ENCODE measurements around the gene SETX. TPM values are rescaled to one million over a fixed set of nuclear protein-coding genes. Genes with fewer than 3 reads are reported as not detected.

Gene SETX
- total RNA-seq, 1 experiment from 2014 or later = 21.0 TPM

DNA sequence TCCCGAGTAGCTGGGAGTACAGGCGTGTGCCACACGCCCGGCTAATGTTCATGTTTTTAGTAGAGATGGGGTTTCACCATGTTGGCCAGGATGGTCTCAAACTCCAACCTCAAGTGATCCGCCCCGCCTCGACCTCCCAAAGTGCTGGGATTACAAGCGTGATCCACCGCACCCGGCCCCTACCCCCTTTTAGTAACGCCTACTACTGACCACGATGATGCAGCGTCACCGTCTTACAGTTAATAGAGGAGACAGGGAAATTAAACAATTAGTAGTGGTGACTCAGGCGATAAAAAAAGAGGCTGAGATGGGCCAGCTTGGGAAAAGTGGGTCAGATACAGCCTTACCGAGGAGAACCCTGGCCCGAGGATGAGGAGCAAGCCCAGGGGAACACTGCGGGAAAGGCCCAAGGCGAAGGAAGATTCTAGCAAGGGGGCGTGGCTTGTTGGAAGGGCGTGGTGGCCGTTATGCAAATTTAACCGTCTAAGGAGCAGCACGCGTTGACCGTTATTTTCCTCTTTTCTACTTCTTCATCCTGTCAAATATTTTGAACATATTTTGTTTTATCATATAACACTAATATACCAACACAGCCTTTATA lies 1.6 kb upstream of the SETX start:
- Histone ChIP-seq H3K9ac (ENCODE audit: low read length) (no peak overlapping the region), H4K20me1 (ENCODE audit: low read length) (no peaks in the 10 kb centered on the region), H3K27ac (ENCODE audit: low read length) (no peak overlapping the region), H3K4me3 (ENCODE audit: low read length) (no peak overlapping the region), H2AFZ (ENCODE audit: low read length) (no peak overlapping the region), H3F3A (ENCODE audit: low read length, unreplicated experiment) (no peaks in the 10 kb centered on the region), H3K9me3 (ENCODE audit: low read length) (no peaks in the 10 kb centered on the region), H3K79me2 (ENCODE audit: low read length) (peaks cover 31% of the 10 kb centered on the region), H3K4me1 (ENCODE audit: insufficient read depth, low read length) (peaks cover 16% of the 10 kb centered on the region; the same call in 1 of the 2 replicates), H3K4me2 (ENCODE audit: low read length) (no peak overlapping the region), H3K36me3 (ENCODE audit: low read depth, low read length) (peaks cover 14% of the 10 kb centered on the region; the same call in 1 of the 2 replicates), H3K9me2 (replicated peaks; ENCODE audit: low read length) (no peaks in the 10 kb centered on the region), H3K27me3 (ENCODE audit: low read length) (no peaks in the 10 kb centered on the region)
- ATAC-seq = no peak
- ChIA-PET POLR2A (ENCODE audit: unreplicated experiment) (no interaction called here), CTCF (no interaction called here)
- TF ChIP-seq, protein P1, sequence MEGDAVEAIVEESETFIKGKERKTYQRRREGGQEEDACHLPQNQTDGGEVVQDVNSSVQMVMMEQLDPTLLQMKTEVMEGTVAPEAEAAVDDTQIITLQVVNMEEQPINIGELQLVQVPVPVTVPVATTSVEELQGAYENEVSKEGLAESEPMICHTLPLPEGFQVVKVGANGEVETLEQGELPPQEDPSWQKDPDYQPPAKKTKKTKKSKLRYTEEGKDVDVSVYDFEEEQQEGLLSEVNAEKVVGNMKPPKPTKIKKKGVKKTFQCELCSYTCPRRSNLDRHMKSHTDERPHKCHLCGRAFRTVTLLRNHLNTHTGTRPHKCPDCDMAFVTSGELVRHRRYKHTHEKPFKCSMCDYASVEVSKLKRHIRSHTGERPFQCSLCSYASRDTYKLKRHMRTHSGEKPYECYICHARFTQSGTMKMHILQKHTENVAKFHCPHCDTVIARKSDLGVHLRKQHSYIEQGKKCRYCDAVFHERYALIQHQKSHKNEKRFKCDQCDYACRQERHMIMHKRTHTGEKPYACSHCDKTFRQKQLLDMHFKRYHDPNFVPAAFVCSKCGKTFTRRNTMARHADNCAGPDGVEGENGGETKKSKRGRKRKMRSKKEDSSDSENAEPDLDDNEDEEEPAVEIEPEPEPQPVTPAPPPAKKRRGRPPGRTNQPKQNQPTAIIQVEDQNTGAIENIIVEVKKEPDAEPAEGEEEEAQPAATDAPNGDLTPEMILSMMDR (conservative IDR thresholded peaks at IDR 0.05; ENCODE audit: low read depth, low read length) = no peak
- no peak for TF ChIP-seq EZH2phosphoT487 (IDR thresholded peaks at IDR 0.05; ENCODE audit: borderline replicate concordance, low read length)
- TF ChIP-seq EZH2 (IDR thresholded peaks at IDR 0.05; ENCODE audit: low read length, unreplicated experiment) = no peak
- BruUV-seq (replicated peaks) = no TSS peak
- no peak for DNase-seq
- intact Hi-C loops (cut with micrococcal nuclease) = no loop called here

DNA sequence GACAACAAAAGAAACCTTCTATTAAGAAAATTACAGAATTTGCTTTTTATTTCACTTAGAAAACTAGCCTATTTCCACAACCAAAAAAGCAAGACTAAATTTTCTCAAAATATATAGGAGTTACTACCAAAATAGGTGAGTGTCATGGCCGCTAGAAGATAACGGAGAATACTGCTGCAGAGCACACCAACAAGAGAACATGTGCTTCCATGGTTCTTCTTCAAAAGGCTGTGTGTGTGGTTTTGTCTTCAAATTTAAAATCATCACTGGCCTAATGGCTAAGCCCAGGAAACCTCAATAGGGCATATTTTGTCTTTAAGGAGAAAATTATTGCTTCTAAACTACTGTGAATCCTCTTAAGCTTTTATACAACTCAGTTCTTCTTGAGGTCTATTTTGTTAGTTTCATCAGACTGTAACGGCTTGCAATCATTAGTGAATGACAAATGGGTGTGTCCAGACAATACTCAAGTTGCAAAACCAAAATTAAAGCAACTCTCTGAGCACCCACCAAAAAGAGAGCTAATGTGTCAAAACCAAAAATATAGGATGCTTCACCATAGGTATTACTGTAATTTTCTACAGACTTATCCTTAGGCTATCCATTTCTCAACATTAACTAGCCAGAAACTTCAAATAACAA lies 3.3 kb downstream of the SETX start:
- TF ChIP-seq EZH2 (IDR thresholded peaks at IDR 0.05; ENCODE audit: low read length, unreplicated experiment) (no peak), EZH2phosphoT487 (IDR thresholded peaks at IDR 0.05; ENCODE audit: borderline replicate concordance, low read length) (no peak)
- TF ChIP-seq, protein P1 (conservative IDR thresholded peaks at IDR 0.05; ENCODE audit: low read depth, low read length) = no peak
- Histone ChIP-seq H3F3A (ENCODE audit: low read length, unreplicated experiment) (no peaks in the 10 kb centered on the region), H3K4me2 (ENCODE audit: low read length) (0 out of 2 replicates have a peak overlapping the region, but pooled peaks have one; percentile 16), H3K27me3 (ENCODE audit: low read length) (no peaks in the 10 kb centered on the region), H3K9me2 (replicated peaks; ENCODE audit: low read length) (no peaks in the 10 kb centered on the region), H2AFZ (ENCODE audit: low read length) (no peak overlapping the region), H3K27ac (ENCODE audit: low read length) (no peak overlapping the region), H3K4me3 (ENCODE audit: low read length) (no peak overlapping the region), H3K9me3 (ENCODE audit: low read length) (no peaks in the 10 kb centered on the region), H3K79me2 (ENCODE audit: low read length) (peaks cover 37% of the 10 kb centered on the region), H3K4me1 (ENCODE audit: insufficient read depth, low read length) (peaks cover 16% of the 10 kb centered on the region; the same call in 1 of the 2 replicates), H3K36me3 (ENCODE audit: low read depth, low read length) (peaks cover 24% of the 10 kb centered on the region), H3K9ac (ENCODE audit: low read length) (no peak overlapping the region), H4K20me1 (ENCODE audit: low read length) (no peaks in the 10 kb centered on the region)
- intact Hi-C loops (cut with micrococcal nuclease) = no loop called here
- ATAC-seq (no peak), DNase-seq (no peak)
- POLR2A ChIA-PET (ENCODE audit: unreplicated experiment) = no interaction called here
- CTCF ChIA-PET = interaction anchor here (0.5 kb wide), 1 partner anchor 673 kb away, joined by 14 read pairs; no protein-coding TSS in a partner anchor
- no TSS peak for BruUV-seq (replicated peaks)

DNA sequence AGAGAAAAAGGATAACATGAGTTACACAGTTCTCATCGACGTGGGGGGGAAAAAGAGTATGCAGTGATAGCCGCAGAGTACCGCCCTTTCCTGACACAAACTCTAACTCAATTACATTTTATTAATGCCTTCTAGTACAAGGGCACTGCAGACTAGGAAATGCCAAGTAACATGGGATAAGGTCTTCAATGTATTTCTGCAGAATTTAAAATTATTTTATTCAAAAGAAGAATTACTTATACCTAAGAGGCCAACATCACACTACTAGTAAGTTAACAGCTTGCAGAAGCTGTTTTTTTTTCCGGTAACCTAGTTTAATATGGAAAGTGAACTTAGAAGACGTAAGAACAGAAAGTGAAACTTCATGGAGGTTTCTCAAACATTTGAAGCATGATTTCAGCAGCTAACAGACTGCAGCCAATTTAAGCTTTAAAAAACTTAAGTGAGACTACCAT lies 3.9 kb downstream of the SETX start:
- H3K79me2 ChIP-seq (ENCODE audit: low read length) = peaks cover 37% of the 10 kb centered on the region
- BruUV-seq (replicated peaks) = no TSS peak
- no peaks in the 10 kb centered on the region for H4K20me1 ChIP-seq (ENCODE audit: low read length)
- no peak overlapping the region for H3K27ac ChIP-seq (ENCODE audit: low read length)
- ATAC-seq (no peak), DNase-seq (no peak)
- H3K9ac ChIP-seq (ENCODE audit: low read length) = no peak overlapping the region
- TF ChIP-seq, protein P1 (conservative IDR thresholded peaks at IDR 0.05; ENCODE audit: low read depth, low read length) = no peak
- H3K4me1 ChIP-seq (ENCODE audit: insufficient read depth, low read length) = peaks cover 16% of the 10 kb centered on the region; the same call in 1 of the 2 replicates
- no peak overlapping the region for H3K4me2 ChIP-seq (ENCODE audit: low read length)
- intact Hi-C loops (cut with micrococcal nuclease) = no loop called here
- H3K27me3 ChIP-seq (ENCODE audit: low read length) = no peaks in the 10 kb centered on the region
- H3K9me3 ChIP-seq (ENCODE audit: low read length) = no peaks in the 10 kb centered on the region
- H3F3A ChIP-seq (ENCODE audit: low read length, unreplicated experiment) = no peaks in the 10 kb centered on the region
- H3K4me3 ChIP-seq (ENCODE audit: low read length) = no peak overlapping the region
- ChIA-PET POLR2A (ENCODE audit: unreplicated experiment) (no interaction called here), CTCF (no interaction called here)
- H3K9me2 ChIP-seq (replicated peaks; ENCODE audit: low read length) = no peaks in the 10 kb centered on the region
- peaks cover 24% of the 10 kb centered on the region for H3K36me3 ChIP-seq (ENCODE audit: low read depth, low read length)
- H2AFZ ChIP-seq (ENCODE audit: low read length) = no peak overlapping the region
